G401 (cell line): Measurements from ENCODE around the gene KCTD6. TPM values are rescaled to one million over a fixed set of nuclear protein-coding genes. Genes with fewer than 3 reads are reported as not detected.

ENCODE experiments used
- DNase-seq: peaks from one replicate; pipeline ENCODE4 v3.0.0-alpha.2; 2015; ENCODE audit warnings: low spot score
- in situ Hi-C: cut with HindIII; loops from 2 replicates; pipeline ENCODE4 v1.10.0; 2016; ENCODE audit warnings: low sequenced_read_pairs, mixed read lengths
- total RNA-seq: library from RNA; depleted of rRNA; stranded (reverse); fragments of >200 nt; shearing (Covaris generic); gene quantifications from 2 replicates; pipeline ENCODE4 v1.2.3, GENCODE V29; 2014; rRNA removed

The KCTD6 gene
- total RNA-seq: 15.1 and 17.5 TPM in 2 replicates

GRCh38 chr3:58491506-58492402 is at the start of gene KCTD6:
Gene KCTD6, plus strand, starts transcription at chr3:58492096. Its CDS starts 6,660 bp downstream, at chr3:58498756.
- in situ Hi-C loops: no loop called here
- DNase-seq: peak; percentile 82

GRCh38 chr3:58452176-58452575 is 39.7 kb upstream of the KCTD6 start:
- in situ Hi-C loops: no loop called here
- no peak for DNase-seq

- DNase-seq: no peak
- in situ Hi-C loops: no loop called here
Measured at GRCh38 chr3:58459160-58459559, 32.7 kb upstream of the KCTD6 start.

- peak; percentile 6 for DNase-seq
- in situ Hi-C loops: no loop called here
Measured at GRCh38 chr3:58462829-58463180, 29.1 kb upstream of the KCTD6 start.

- peak; percentile 67 for DNase-seq
- in situ Hi-C loops: no loop called here
Measured at GRCh38 chr3:58463181-58463941, 28.5 kb upstream of the KCTD6 start.

- no peak for DNase-seq
- in situ Hi-C loops: no loop called here
Measured at GRCh38 chr3:58463942-58464271, 28.0 kb upstream of the KCTD6 start.

- in situ Hi-C loops: no loop called here
- DNase-seq: no peak
Measured at GRCh38 chr3:58464866-58465265, 27.0 kb upstream of the KCTD6 start.

GRCh38 chr3:58466899-58467563 is 24.9 kb upstream of the KCTD6 start:
- in situ Hi-C loops: no loop called here
- DNase-seq: no peak

- DNase-seq: no peak
- in situ Hi-C loops: no loop called here
Measured at GRCh38 chr3:58469096-58469495, 22.8 kb upstream of the KCTD6 start.

GRCh38 chr3:58470363-58471024 is 21.4 kb upstream of the KCTD6 start:
- in situ Hi-C loops: no loop called here

GRCh38 chr3:58471025-58471887 is 20.6 kb upstream of the KCTD6 start:
- in situ Hi-C loops: no loop called here
- DNase-seq: peak; percentile 16

More at GRCh38 chr3:58470363-58471024, 21.4 kb upstream of the KCTD6 start:
- no peak for DNase-seq

- no peak for DNase-seq
- in situ Hi-C loops: no loop called here
Measured at GRCh38 chr3:58473275-58473674, 18.6 kb upstream of the KCTD6 start.

- in situ Hi-C loops: no loop called here
- no peak for DNase-seq
Measured at GRCh38 chr3:58474348-58474911, 17.5 kb upstream of the KCTD6 start.

- no peak for DNase-seq
- in situ Hi-C loops: no loop called here
Measured at GRCh38 chr3:58474967-58475578, 16.8 kb upstream of the KCTD6 start.

- no peak for DNase-seq
- in situ Hi-C loops: no loop called here
Measured at GRCh38 chr3:58478781-58479180, 13.1 kb upstream of the KCTD6 start.

- DNase-seq: no peak
Measured at GRCh38 chr3:58480309-58480708, 11.6 kb upstream of the KCTD6 start.

GRCh38 chr3:58482917-58483636 is 8.8 kb upstream of the KCTD6 start:
- in situ Hi-C loops: no loop called here
- no peak for DNase-seq

More at GRCh38 chr3:58480309-58480708, 11.6 kb upstream of the KCTD6 start:
- in situ Hi-C loops: no loop called here
